Esophagus muscularis mucosa (tissue), 4 donors: ENCODE results near the gene CCDC88C. TPM values are rescaled to one million over a fixed set of nuclear protein-coding genes. Genes with fewer than 3 reads are reported as not detected.

ENCODE experiments used
- DNase-seq: peaks from one replicate; pipeline ENCODE4 v3.0.0-alpha.2; 2017; ENCODE audit errors: extremely low spot score
- H3K27ac ChIP-seq, 4 donors: fragments of 200-600 bp; sonication (generic); replicated peaks in 1 of 4; 1 replicate in 3 of 4; 2 replicates in 1 of 4; pipeline ENCODE4 v1.5.1; 2016 to 2019; ENCODE audit warnings: mild to moderate bottlenecking in 1 of 4
- H3K27me3 ChIP-seq, 4 donors: fragments of 200-600 bp; sonication (generic); one replicate each; pipeline versions ENCODE4 v1.5.1 to v1.6.0; 2016 to 2019
- H3K36me3 ChIP-seq, 4 donors: fragments of 200-600 bp; sonication (generic); one replicate each; pipeline ENCODE4 v1.5.1; 2016 to 2019
- H3K4me1 ChIP-seq, 4 donors: fragments of 200-600 bp; sonication (generic); one replicate each; pipeline ENCODE4 v1.5.1; 2016 to 2019
- H3K4me3 ChIP-seq, 4 donors: fragments of 200-600 bp; sonication (generic); 1 replicate in 2 of 4; 2 replicates in 2 of 4; pipeline ENCODE4 v1.5.1; 2016 to 2019; ENCODE audit warnings: mild to moderate bottlenecking in 4 of 4, moderate library complexity in 1 of 4
- H3K9me3 ChIP-seq, 4 donors: fragments of 200-600 bp; sonication (generic); 1 replicate in 3 of 4; 2 replicates in 1 of 4; pipeline ENCODE4 v1.5.1; 2016 to 2019
- EP300 ChIP-seq: sonication (generic); formaldehyde crosslinking; IDR thresholded peaks from one replicate; pipeline ENCODE4 v1.6.1; 2017; ENCODE audit warnings: antibody characterized with exemption
- POLR2A ChIP-seq: fragments of 450-650 bp; IDR thresholded peaks from one replicate; pipeline ENCODE4 v1.6.1; 2017; ENCODE audit warnings: antibody characterized with exemption, moderate library complexity, mild to moderate bottlenecking, low read depth
- POLR2AphosphoS5 ChIP-seq, 2 donors: sonication (generic); formaldehyde crosslinking; IDR thresholded peaks; one replicate each; pipeline ENCODE4 v1.6.1; 2017; ENCODE audit warnings: antibody characterized with exemption in 2 of 2
- WGBS: methylation state at CpG from one replicate; pipeline ENCODE4 v1.1.5; 2018; 5-methylcytosine and 5-hydroxymethylcytosine counted together
- intact Hi-C: fragments of 100-400 bp; cut with DNase I; formaldehyde crosslinking; loops from one replicate; pipeline ENCODE4 v1.15.1; 2023
- total RNA-seq, 4 donors: library from RNA; depleted of rRNA; stranded (reverse); fragments of >200 nt; gene quantifications; one replicate each; pipeline versions ENCODE4 v1.1.0 to v1.2.1, GENCODE V29; 2016
- TF ChIP-seq, protein P1 (sequence below), 3 experiments: fragments of 200-600 bp in 2 of 3; fragments of 450-650 bp in 1 of 3; sonication (generic) in 2 of 3; IDR thresholded peaks; one replicate each; pipeline ENCODE4 v1.5.1; 2017 to 2019; ENCODE audit warnings: antibody characterized with exemption in 3 of 3, mild to moderate bottlenecking in 2 of 3, moderate library complexity in 1 of 3

CCDC88C gene
- total RNA-seq, 4 donors from 2014 or later = 4.2 to 6.3 (median 5.6) TPM

DNA sequence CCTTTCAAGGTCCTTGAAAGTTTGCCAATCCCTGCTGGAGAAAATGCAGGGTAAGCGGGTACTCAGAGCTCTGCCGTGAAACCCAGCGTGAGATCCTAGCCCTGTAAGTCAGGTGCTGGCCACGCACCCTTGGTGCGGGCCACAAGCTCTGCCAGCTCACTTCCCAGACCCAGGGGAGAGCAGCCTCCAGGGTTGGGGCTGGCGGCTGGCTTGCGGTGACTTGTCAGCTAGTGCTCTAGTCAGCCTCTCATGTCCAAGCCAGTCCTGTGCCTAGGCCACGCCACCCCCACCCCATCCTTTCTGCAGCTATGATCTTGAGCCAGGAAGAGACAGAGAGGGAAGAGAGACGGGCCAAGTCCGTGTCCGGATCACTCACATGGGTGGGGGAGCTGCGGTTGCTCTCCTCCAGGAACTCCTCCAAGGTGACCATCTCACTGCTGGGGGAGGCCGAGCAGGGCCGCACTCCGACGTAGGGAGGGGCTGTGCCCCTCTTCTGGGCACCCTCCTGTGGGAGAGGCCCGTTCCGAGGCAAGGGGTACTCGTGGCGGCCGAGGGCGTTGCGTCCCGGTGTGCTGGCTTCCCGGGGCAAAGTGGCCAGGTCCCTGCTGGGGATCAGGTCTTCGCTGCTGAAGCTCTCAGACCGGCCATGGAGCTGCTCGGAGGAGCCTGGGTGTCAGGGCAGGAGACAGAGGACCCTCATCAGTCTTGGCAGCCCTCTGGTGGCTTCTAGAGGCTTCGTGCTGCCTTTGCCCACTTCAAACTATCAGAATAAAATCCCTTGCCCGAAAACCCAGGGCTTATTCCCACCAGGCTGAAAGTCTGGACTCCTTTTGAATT is 139.9 kb downstream of the CCDC88C start:
- Histone ChIP-seq H3K27ac (no peak overlapping the region), H3K4me1 (no peaks in the 10 kb centered on the region), H3K36me3 (peaks cover 0 to 43% (median 11%) of the 10 kb centered on the region in 4 donors), H3K4me3 (no peak overlapping the region), H3K9me3 (no peaks in the 10 kb centered on the region), H3K27me3 (no peaks in the 10 kb centered on the region)
- intact Hi-C loops = no loop called here
- TF ChIP-seq, protein P1, sequence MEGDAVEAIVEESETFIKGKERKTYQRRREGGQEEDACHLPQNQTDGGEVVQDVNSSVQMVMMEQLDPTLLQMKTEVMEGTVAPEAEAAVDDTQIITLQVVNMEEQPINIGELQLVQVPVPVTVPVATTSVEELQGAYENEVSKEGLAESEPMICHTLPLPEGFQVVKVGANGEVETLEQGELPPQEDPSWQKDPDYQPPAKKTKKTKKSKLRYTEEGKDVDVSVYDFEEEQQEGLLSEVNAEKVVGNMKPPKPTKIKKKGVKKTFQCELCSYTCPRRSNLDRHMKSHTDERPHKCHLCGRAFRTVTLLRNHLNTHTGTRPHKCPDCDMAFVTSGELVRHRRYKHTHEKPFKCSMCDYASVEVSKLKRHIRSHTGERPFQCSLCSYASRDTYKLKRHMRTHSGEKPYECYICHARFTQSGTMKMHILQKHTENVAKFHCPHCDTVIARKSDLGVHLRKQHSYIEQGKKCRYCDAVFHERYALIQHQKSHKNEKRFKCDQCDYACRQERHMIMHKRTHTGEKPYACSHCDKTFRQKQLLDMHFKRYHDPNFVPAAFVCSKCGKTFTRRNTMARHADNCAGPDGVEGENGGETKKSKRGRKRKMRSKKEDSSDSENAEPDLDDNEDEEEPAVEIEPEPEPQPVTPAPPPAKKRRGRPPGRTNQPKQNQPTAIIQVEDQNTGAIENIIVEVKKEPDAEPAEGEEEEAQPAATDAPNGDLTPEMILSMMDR (IDR thresholded peaks at IDR 0.05) = no peak
- no peak for TF ChIP-seq POLR2A
- no peak for TF ChIP-seq POLR2AphosphoS5 (IDR thresholded peaks at IDR 0.05)
- no peak for TF ChIP-seq EP300
- DNase-seq = no peak
- 71% methylated on average over 26 of the region's 30 CpGs for WGBS

DNA sequence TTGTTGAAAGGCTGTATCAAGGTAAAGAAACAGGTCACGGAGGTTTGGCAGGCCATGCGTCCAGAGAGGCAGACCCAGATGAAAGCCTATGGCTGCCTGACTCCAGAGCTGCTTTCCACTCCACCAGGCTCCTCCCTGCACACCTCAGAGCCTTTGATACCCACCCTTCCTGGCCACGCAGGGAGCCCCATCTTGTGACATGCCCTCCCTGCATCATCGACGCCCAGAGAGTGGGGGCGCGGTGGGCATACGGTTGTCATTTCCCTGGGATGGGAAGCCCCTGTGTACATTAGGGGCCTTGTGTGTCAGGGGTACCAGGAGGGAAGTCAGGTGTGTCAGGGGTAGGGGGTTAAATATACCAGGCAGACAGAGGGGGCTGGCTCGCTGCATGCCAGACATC is 142.8 kb downstream of the CCDC88C start:
- no peaks in the 10 kb centered on the region for H3K9me3 ChIP-seq
- TF ChIP-seq POLR2AphosphoS5 (IDR thresholded peaks at IDR 0.05) = no peak
- no peak for TF ChIP-seq POLR2A
- TF ChIP-seq EP300 = no peak
- TF ChIP-seq, protein P1 (IDR thresholded peaks at IDR 0.05) = no peak
- peaks cover 0 to 4% (median 2%) of the 10 kb centered on the region in 4 donors for H3K4me1 ChIP-seq
- DNase-seq = no peak
- no peaks in the 10 kb centered on the region for H3K27me3 ChIP-seq
- 90% methylated on average over 7 of the region's 9 CpGs for WGBS
- intact Hi-C loops = no loop called here
- H3K27ac ChIP-seq = no peak overlapping the region
- H3K36me3 ChIP-seq = peaks cover 0 to 37% (median 11%) of the 10 kb centered on the region in 4 donors
- H3K4me3 ChIP-seq = no peak overlapping the region

DNA sequence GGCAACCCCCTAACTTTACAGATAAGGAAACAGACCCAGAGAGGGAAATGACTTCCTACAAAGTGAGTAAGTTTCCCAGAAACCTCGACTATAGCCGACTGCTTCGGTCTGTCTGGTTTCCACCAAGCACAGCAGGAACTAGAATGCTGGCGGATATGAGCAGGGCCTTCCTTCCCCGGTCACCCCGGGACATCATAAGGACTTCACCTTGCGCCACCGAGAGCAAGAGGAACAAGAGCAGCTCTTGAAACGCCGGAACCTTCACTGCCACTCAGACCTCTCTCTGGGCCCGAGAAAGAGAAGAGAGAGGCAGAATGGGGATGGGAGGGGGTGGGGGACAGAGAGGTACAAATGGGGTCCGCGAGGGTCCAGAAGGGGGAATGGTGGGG is 143.7 kb downstream of the CCDC88C start:
- no peak overlapping the region for H3K27ac ChIP-seq
- no peak overlapping the region for H3K4me3 ChIP-seq
- intact Hi-C loops = no loop called here
- WGBS = 92% methylated on average over 13 of the region's 13 CpGs
- no peak for DNase-seq
- peaks cover 0 to 13% (median 9%) of the 10 kb centered on the region in 4 donors for H3K4me1 ChIP-seq
- H3K27me3 ChIP-seq = no peaks in the 10 kb centered on the region
- TF ChIP-seq, protein P1 (IDR thresholded peaks at IDR 0.05) = no peak
- TF ChIP-seq POLR2AphosphoS5 (IDR thresholded peaks at IDR 0.05) (no peak), POLR2A (no peak), EP300 (no peak)
- H3K9me3 ChIP-seq = no peaks in the 10 kb centered on the region
- H3K36me3 ChIP-seq = peaks cover 0 to 30% (median 11%) of the 10 kb centered on the region in 4 donors

DNA sequence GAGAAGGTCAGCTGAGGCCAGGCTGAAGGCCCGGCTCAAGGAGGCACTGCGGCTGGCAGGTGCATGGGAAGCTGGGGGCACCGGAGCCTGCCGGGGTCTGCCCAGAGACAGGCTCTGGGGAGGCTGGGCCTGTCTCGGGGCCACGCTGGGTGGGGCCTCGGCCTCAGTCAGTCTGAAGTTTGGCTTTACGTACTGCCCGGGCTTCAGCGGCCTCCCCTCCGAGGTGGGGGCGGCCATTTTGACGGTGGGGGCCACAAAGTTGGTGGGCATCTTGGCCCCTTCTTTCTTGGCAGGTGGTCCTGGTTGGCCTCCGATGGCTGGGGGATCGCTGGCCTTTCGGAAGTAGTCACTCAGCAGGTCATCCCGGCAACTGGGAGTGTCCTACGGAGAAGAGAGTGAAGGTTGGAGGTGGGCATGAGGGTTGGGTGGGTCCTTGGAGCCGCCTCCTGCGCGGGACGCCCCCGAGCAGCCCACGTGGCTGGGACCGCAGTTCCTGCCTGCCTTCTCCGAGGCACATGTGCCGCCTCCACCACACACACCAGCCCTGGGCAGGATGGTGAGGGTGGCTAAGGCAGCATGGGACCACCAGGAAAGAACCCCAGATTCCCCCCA is 144.2 kb downstream of the CCDC88C start:
- 98% methylated on average over 16 of the region's 27 CpGs for WGBS
- TF ChIP-seq POLR2AphosphoS5 (IDR thresholded peaks at IDR 0.05) (no peak), POLR2A (no peak), EP300 (no peak)
- TF ChIP-seq, protein P1 (IDR thresholded peaks at IDR 0.05) = no peak
- peaks cover 0 to 27% (median 11%) of the 10 kb centered on the region in 4 donors for H3K36me3 ChIP-seq
- peaks cover 0 to 15% (median 9%) of the 10 kb centered on the region in 4 donors for H3K4me1 ChIP-seq
- intact Hi-C loops = no loop called here
- H3K27me3 ChIP-seq = no peaks in the 10 kb centered on the region
- no peak for DNase-seq
- no peaks in the 10 kb centered on the region for H3K9me3 ChIP-seq
- no peak overlapping the region for H3K27ac ChIP-seq
- no peak overlapping the region for H3K4me3 ChIP-seq
